ENCODE measurements around the gene TRIML1. TPM values are rescaled to one million over a fixed set of nuclear protein-coding genes. Genes with fewer than 3 reads are reported as not detected.

The TRIML1 gene
- total and polyA plus RNA-seq, 2 of the 8 experiments (the other 6 are each of a cell fraction or from before 2014, with no cell fraction given) = not detected

Small RNA genes within 50 kb of the gene (small RNA-seq; reads per million reads assigned to genes)
- gene RNU6-173P (ENCODE audit: insufficient read depth) = not detected

Other genes with a start within 250 kb of the TRIML1 start
- gene ZFP42, start 143.7 kb upstream of the TRIML1 start, total RNA-seq (2021; fragmentation: NEBNext Ultra II Directional; extraction: Animal tissue kit (Norgen Biotek cat#: 25700)) = 187 and 188 TPM in 2 replicates
- 69.3 and 69.4 TPM in 2 replicates for gene ZFP42, start 143.7 kb upstream of the TRIML1 start, polyA plus RNA-seq (2011; rRNA removed)
- 59.2 and 62.8 TPM in 2 replicates for gene TRIML2, start 29.8 kb upstream of the TRIML1 start, total RNA-seq (2021; fragmentation: NEBNext Ultra II Directional; extraction: Animal tissue kit (Norgen Biotek cat#: 25700))
- 25.6 and 28.1 TPM in 2 replicates for gene TRIML2, start 29.8 kb upstream of the TRIML1 start, polyA plus RNA-seq (2011; rRNA removed)

Data from H1 (cell line).